GM23248 (cell line): ENCODE measurements around the gene SYNDIG1L. TPM values are rescaled to one million over a fixed set of nuclear protein-coding genes. Genes with fewer than 3 reads are reported as not detected.

Experiments used
- DNase-seq: peaks from one replicate; pipeline ENCODE4 v3.0.0-alpha.2; 2015
- H2AFZ ChIP-seq: fragments of 200-600 bp; sonication (generic); 2 replicates; pipeline ENCODE4 v1.6.1; 2016; ENCODE audit warnings: antibody characterized with exemption
- H3F3A ChIP-seq: fragments of 200-600 bp; sonication (generic); 2 replicates; pipeline ENCODE4 v1.6.1; 2016; ENCODE audit warnings: mild to moderate bottlenecking, antibody characterized with exemption, mixed run types; ENCODE audit not compliant: insufficient read depth
- H3K27ac ChIP-seq: fragments of 200-600 bp; sonication (generic); 2 replicates; pipeline ENCODE4 v1.5.1; 2016; ENCODE audit warnings: mild to moderate bottlenecking
- H3K27me3 ChIP-seq: fragments of 200-600 bp; sonication (generic); replicated peaks from 2 replicates; pipeline ENCODE4 v1.6.1; 2016; ENCODE audit warnings: mild to moderate bottlenecking; ENCODE audit not compliant: insufficient read depth
- H3K36me3 ChIP-seq: fragments of 200-600 bp; sonication (generic); 2 replicates; pipeline ENCODE4 v1.6.1; 2016; ENCODE audit warnings: low read depth, mild to moderate bottlenecking
- H3K4me1 ChIP-seq: fragments of 200-600 bp; sonication (generic); 2 replicates; pipeline ENCODE4 v1.6.1; 2016; ENCODE audit warnings: mild to moderate bottlenecking; ENCODE audit not compliant: insufficient read depth
- H3K4me2 ChIP-seq: fragments of 200-600 bp; sonication (generic); one replicate; pipeline ENCODE4 v1.6.1; 2016; ENCODE audit warnings: mild to moderate bottlenecking; ENCODE audit not compliant: unreplicated experiment
- H3K4me3 ChIP-seq: fragments of 200-600 bp; sonication (generic); 2 replicates; pipeline ENCODE4 v1.5.1; 2016; ENCODE audit warnings: mild to moderate bottlenecking
- H3K79me2 ChIP-seq: fragments of 200-600 bp; sonication (generic); 2 replicates; pipeline ENCODE4 v1.6.1; 2016; ENCODE audit warnings: mild to moderate bottlenecking; ENCODE audit not compliant: insufficient read depth
- H3K9ac ChIP-seq: fragments of 200-600 bp; sonication (generic); 2 replicates; pipeline ENCODE4 v1.6.1; 2016; ENCODE audit warnings: mild to moderate bottlenecking
- H3K9me2 ChIP-seq: fragments of 200-600 bp; sonication (generic); 2 replicates; pipeline ENCODE4 v1.6.1; 2016; ENCODE audit warnings: mixed run types, mild to moderate bottlenecking, moderate library complexity; ENCODE audit not compliant: insufficient read depth
- H3K9me3 ChIP-seq: fragments of 200-600 bp; sonication (generic); one replicate; pipeline ENCODE4 v1.6.1; 2017; ENCODE audit warnings: low read depth
- H4K20me1 ChIP-seq: fragments of 200-600 bp; sonication (generic); 2 replicates; pipeline ENCODE4 v1.6.0; 2016; ENCODE audit not compliant: insufficient read depth
- EZH2 ChIP-seq: fragments of 200-600 bp; sonication (generic); IDR thresholded peaks from 2 replicates; pipeline ENCODE4 v1.6.1; 2018; ENCODE audit warnings: antibody characterized with exemption, mild to moderate bottlenecking; ENCODE audit not compliant: insufficient read depth, poor library complexity, severe bottlenecking
- EZH2phosphoT487 ChIP-seq: fragments of 200-600 bp; sonication (generic); IDR thresholded peaks from 2 replicates; pipeline ENCODE4 v1.6.1; 2018; ENCODE audit warnings: antibody characterized with exemption, moderate library complexity, mild to moderate bottlenecking, low read depth; ENCODE audit not compliant: insufficient read depth
- WGBS, 2 experiments: methylation state at CpG; one replicate each; pipeline ENCODE4 v1.1.6; 2015 to 2017; ENCODE audit warnings: low lambda C conversion rate in 2 of 2, low coverage in 1 of 2; ENCODE audit errors: missing lambda C conversion rate in 2 of 2; 5-methylcytosine and 5-hydroxymethylcytosine counted together
- in situ Hi-C: fragments of 300-500 bp; cut with MboI; formaldehyde crosslinking; loops from 2 replicates; pipeline ENCODE4 v1.15.0; 2020
- polyA plus RNA-seq: library from polyadenylated mRNA; unstranded; fragments of >200 nt; fragmentation: Nextera tagmentation; extraction: Ambion mirVana; gene quantifications from 2 replicates; pipeline ENCODE4 v1.2.1, GENCODE V29; 2016
- total RNA-seq: library from RNA; depleted of rRNA; stranded (reverse); fragments of >200 nt; shearing (Covaris generic); gene quantifications from 2 replicates; pipeline ENCODE4 v1.2.3, GENCODE V29; 2014

SYNDIG1L gene
- total and polyA plus RNA-seq, 2 experiments from 2014 or later = not detected

DNA sequence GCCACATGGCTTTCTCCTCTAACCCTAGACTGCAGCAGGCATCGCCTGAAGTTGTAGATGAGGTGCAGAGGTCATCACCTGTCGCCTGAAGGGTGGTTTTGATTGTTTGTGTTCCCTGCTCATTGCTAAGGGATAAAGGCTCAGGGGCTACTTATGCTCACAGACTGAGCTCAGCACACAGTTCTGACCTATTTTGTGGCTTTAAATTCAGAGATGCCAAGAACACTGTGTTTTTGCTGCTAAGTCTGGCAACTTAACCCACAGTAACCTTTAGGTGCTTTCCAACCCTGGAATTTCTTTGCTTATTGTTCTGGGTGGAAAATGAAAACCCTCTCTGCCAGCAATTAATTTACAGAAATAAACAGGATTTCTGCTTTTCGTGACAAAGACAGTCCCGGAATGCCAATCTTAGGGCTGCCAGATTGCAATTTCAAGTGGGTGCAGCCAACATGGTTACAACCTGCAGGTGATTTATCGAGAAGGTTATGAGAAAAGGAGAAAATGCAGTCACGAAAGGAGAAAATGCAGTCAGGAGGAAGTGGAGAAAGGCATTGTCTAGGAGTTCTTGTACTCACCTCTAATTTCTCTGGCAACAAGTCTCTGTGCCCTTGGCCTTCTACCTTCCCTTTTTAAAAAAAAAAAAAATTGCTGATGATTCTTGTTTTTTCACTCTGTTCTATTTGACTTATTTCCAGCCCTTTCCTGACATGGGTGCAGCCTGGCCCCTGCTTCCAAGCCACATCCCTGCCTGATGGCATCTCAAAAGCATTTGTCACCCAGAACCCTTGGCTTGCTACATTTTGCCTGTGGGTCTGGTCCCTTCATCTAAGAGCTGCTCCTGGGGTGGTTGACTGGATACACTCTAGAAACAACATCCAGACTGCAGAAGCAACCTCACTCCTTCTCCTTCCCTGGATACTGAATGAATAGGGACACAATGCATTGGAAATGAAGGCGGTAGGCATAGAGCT, 43.8 kb upstream of the SYNDIG1L start:
- WGBS, 2 experiments = 21 to 26% methylated on average over 7 of the region's 7 CpGs
- H3K4me2 ChIP-seq = no peak overlapping the region
- no peaks in the 10 kb centered on the region for H4K20me1 ChIP-seq
- no peaks in the 10 kb centered on the region for H3K9me3 ChIP-seq
- in situ Hi-C loops = loop anchor here (25.0 kb wide), 1 partner anchor 358 kb away; no protein-coding TSS in a partner anchor
- H3K4me3 ChIP-seq = no peak overlapping the region
- no peak overlapping the region for H3K9ac ChIP-seq
- no peaks in the 10 kb centered on the region for H3K79me2 ChIP-seq
- H2AFZ ChIP-seq = no peak overlapping the region
- no peak overlapping the region for H3K27ac ChIP-seq
- peaks cover 2% of the 10 kb centered on the region; the same call in 1 of the 2 replicates for H3F3A ChIP-seq
- H3K36me3 ChIP-seq = no peaks in the 10 kb centered on the region
- DNase-seq = no peak
- no peaks in the 10 kb centered on the region for H3K9me2 ChIP-seq
- H3K4me1 ChIP-seq = no peaks in the 10 kb centered on the region; the same call in 1 of the 2 replicates
- H3K27me3 ChIP-seq = no peaks in the 10 kb centered on the region; the same call in 1 of the 2 replicates
- TF ChIP-seq EZH2 = no peak
- no peak for TF ChIP-seq EZH2phosphoT487

DNA sequence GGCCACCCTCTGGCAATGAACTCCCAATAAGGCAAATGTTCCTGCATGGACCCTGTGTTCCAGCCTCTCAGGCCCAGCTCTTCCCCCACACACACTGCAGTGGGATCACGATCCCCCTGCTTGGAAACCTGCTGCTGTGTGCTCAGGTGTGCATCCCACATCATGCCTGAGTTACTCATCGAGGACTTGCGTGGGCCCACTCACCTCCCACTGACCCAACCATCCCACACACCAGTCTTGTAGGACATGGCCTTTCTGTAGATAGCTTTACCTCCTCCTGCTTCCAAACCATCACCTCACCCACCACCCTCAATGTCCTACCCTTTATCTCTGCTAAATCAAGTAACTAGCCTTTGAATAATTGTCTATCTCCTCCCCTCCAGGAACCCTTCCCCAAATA, 42.5 kb upstream of the SYNDIG1L start:
- no peak for TF ChIP-seq EZH2phosphoT487
- Histone ChIP-seq H3K36me3 (no peaks in the 10 kb centered on the region), H3K9me2 (no peaks in the 10 kb centered on the region), H3K4me3 (no peak overlapping the region), H3K79me2 (no peaks in the 10 kb centered on the region), H3K27me3 (peaks cover 2% of the 10 kb centered on the region; the same call in 1 of the 2 replicates), H3K4me2 (no peak overlapping the region), H2AFZ (no peak overlapping the region), H3K4me1 (no peaks in the 10 kb centered on the region), H4K20me1 (no peaks in the 10 kb centered on the region), H3K27ac (no peak overlapping the region), H3K9me3 (no peaks in the 10 kb centered on the region), H3F3A (no peaks in the 10 kb centered on the region), H3K9ac (no peak overlapping the region)
- in situ Hi-C loops = loop anchor here (25.0 kb wide), 1 partner anchor 356 kb away; no protein-coding TSS in a partner anchor
- 65 to 72% methylated on average over 3 of the region's 3 CpGs for WGBS, 2 experiments
- DNase-seq = no peak

DNA sequence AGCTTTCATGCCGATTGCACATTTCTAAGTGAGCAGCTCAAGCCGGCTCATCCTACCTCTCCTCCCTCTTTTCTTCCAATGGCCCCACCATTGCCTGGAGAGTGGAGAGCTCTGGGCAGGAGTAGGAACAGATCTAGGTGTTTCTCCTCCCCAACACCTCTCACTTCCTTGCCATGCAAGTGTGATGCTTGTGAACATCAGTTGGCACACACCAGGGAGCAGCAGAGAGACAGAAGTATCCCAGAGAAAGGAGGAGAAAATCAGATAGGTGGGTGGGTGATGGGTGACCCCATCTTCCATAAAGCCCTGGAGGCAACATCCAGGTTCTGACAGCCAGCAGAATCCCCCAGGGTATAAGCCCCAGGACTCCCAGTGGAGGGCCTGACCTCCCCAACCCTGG, 39.3 kb upstream of the SYNDIG1L start:
- Histone ChIP-seq H3K9me2 (no peaks in the 10 kb centered on the region), H3K27me3 (peaks cover 12% of the 10 kb centered on the region; the same call in 1 of the 2 replicates), H3K4me2 (no peak overlapping the region), H3F3A (no peaks in the 10 kb centered on the region), H3K36me3 (no peaks in the 10 kb centered on the region), H3K27ac (no peak overlapping the region), H3K9ac (no peak overlapping the region), H4K20me1 (no peaks in the 10 kb centered on the region), H3K4me1 (no peaks in the 10 kb centered on the region), H3K9me3 (no peaks in the 10 kb centered on the region), H3K4me3 (no peak overlapping the region), H2AFZ (no peak overlapping the region), H3K79me2 (no peaks in the 10 kb centered on the region)
- DNase-seq = no peak
- TF ChIP-seq EZH2 = no peak
- no peak for TF ChIP-seq EZH2phosphoT487
- in situ Hi-C loops = loop anchor here (25.0 kb wide), 1 partner anchor 353 kb away; no protein-coding TSS in a partner anchor
- WGBS, 2 experiments = 90% methylated on average over 2 of the region's 2 CpGs

DNA sequence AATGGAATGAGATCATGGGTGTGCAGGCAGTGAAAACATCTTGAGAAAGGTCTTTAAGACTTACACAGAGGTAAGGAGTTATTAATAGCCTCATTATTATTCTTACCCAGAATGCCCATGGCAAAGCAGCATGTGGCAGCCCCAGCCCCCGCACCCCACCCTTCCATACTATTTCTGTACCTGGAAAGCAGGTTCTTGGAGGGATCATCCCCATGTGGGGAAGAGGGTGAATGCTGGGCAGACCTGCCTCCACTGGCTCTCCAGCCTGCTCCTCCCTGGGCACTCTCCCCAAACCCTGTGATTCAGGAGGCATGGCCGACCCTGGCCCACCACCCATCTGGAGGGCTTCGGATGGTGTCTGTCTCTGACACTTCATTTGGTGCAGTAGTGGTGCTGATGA, 38.8 kb upstream of the SYNDIG1L start:
- Histone ChIP-seq H3K27me3 (peaks cover 12% of the 10 kb centered on the region; the same call in 1 of the 2 replicates), H3K9me2 (no peaks in the 10 kb centered on the region), H3K79me2 (no peaks in the 10 kb centered on the region), H3K36me3 (no peaks in the 10 kb centered on the region), H3K9me3 (no peaks in the 10 kb centered on the region), H3K4me2 (no peak overlapping the region), H2AFZ (no peak overlapping the region), H4K20me1 (no peaks in the 10 kb centered on the region), H3K4me1 (peaks cover 3% of the 10 kb centered on the region; the same call in 1 of the 2 replicates), H3K27ac (no peak overlapping the region), H3F3A (no peaks in the 10 kb centered on the region), H3K4me3 (no peak overlapping the region), H3K9ac (no peak overlapping the region)
- in situ Hi-C loops = loop anchor here (25.0 kb wide), 1 partner anchor 352 kb away; no protein-coding TSS in a partner anchor
- whole genome bisulfite sequencing, 2 experiments = 73 to 80% methylated on average over 3 of the region's 3 CpGs
- no peak for TF ChIP-seq EZH2
- no peak for DNase-seq
